ENCODE results near the gene ATXN2L.

DNA sequence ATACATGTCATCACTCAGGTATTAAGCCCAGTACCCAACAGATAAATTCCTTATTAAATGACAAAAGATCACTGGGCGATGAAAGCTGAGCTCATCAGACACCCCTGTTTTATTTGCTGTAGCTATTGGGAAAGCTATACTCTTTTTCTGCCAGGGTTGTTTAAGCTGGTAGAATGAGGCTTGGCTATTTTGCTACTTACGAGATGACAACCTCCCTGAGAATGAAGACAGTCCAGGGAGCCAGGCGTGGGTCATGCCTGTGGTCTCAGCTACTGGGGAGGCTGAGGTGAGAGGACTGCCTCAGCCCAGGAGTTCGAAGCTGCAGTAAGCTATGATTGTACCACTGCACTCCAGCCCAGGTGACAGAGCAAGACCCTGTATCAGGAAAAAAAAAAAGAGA, 36.5 kb downstream of the ATXN2L start:
- TF ChIP-seq SIN3A (IDR thresholded peaks at IDR 0.05; ENCODE audit: borderline replicate concordance, insufficient read depth, low read length) (no peak), POLR2AphosphoS5 (IDR thresholded peaks at IDR 0.05; ENCODE audit: low read depth, low read length) (no peak)
